HepG2 (cell line): ENCODE results near the gene RCE1. TPM values are rescaled to one million over a fixed set of nuclear protein-coding genes. Genes with fewer than 3 reads are reported as not detected.

Source experiments
- ATAD3A ChIP-seq: sonication (generic); formaldehyde crosslinking; IDR thresholded peaks from 2 replicates; pipeline ENCODE4 v1.4.0; 2020; ENCODE audit warnings: missing genetic modification reagents
- ELF3 ChIP-seq: IDR thresholded peaks from 2 replicates; pipeline ENCODE4 v1.6.1; 2016; ENCODE audit warnings: missing genetic modification reagents, missing compliant biosample characterization
- JUND ChIP-seq: sonication (generic); formaldehyde crosslinking; IDR thresholded peaks from 2 replicates; pipeline ENCODE4 v1.8.0; 2022; ENCODE audit warnings: mild to moderate bottlenecking, missing genetic modification reagents
- LRRFIP1 ChIP-seq: sonication (generic); formaldehyde crosslinking; conservative IDR thresholded peaks from 2 replicates; pipeline ENCODE4 v1.4.0; 2020; ENCODE audit warnings: missing genetic modification reagents
- MNT ChIP-seq: fragments of 450-650 bp; IDR thresholded peaks from 2 replicates; pipeline ENCODE4 v1.6.1; 2016
- MXD3 ChIP-seq: IDR thresholded peaks from 2 replicates; pipeline ENCODE4 v1.6.1; 2016; ENCODE audit warnings: mild to moderate bottlenecking, missing biosample characterization, missing genetic modification reagents
- NR1H2 ChIP-seq: sonication (generic); formaldehyde crosslinking; IDR thresholded peaks from 2 replicates; pipeline ENCODE4 v1.8.1; 2022; ENCODE audit warnings: low read depth, missing genetic modification reagents, borderline replicate concordance
- TBL1XR1 ChIP-seq: fragments of 150-350 bp; IDR thresholded peaks from 2 replicates; pipeline ENCODE4 v1.6.1; 2014; ENCODE audit warnings: borderline replicate concordance, low read length; ENCODE audit not compliant: partially characterized antibody
- TFAP4 ChIP-seq: sonication (generic); IDR thresholded peaks from 2 replicates; pipeline ENCODE4 v1.6.1; 2016; ENCODE audit warnings: low read depth, borderline replicate concordance
- ZBTB25 ChIP-seq: IDR thresholded peaks from 2 replicates; pipeline ENCODE4 v1.6.1; 2018; ENCODE audit warnings: missing genetic modification reagents
- ZBTB4 ChIP-seq: sonication (generic); formaldehyde crosslinking; IDR thresholded peaks from 2 replicates; pipeline ENCODE4 v1.4.0; 2020; ENCODE audit warnings: missing genetic modification reagents, mild to moderate bottlenecking, borderline replicate concordance
- ZNF326 ChIP-seq: sonication (generic); formaldehyde crosslinking; IDR thresholded peaks from 2 replicates; pipeline ENCODE4 v1.4.0; 2020; ENCODE audit warnings: missing genetic modification reagents, borderline replicate concordance
- ZNF335 ChIP-seq: sonication (generic); formaldehyde crosslinking; IDR thresholded peaks from 2 replicates; pipeline ENCODE4 v1.4.0; 2020; ENCODE audit warnings: missing genetic modification reagents
- ZNF549 ChIP-seq: sonication (generic); formaldehyde crosslinking; IDR thresholded peaks from 2 replicates; pipeline ENCODE4 v1.5.0; 2020; ENCODE audit warnings: missing genetic modification reagents
- ZNF597 ChIP-seq: sonication (generic); formaldehyde crosslinking; IDR thresholded peaks from 2 replicates; pipeline ENCODE4 v1.5.0; 2020; ENCODE audit warnings: missing genetic modification reagents
- ZNF782 ChIP-seq: sonication (generic); formaldehyde crosslinking; IDR thresholded peaks from 2 replicates; pipeline ENCODE4 v1.4.0; 2020; ENCODE audit warnings: missing genetic modification reagents, mild to moderate bottlenecking, borderline replicate concordance
- ZNF790 ChIP-seq: sonication (generic); formaldehyde crosslinking; IDR thresholded peaks from 2 replicates; pipeline ENCODE4 v1.8.0; 2022; ENCODE audit warnings: missing genetic modification reagents, mild to moderate bottlenecking, borderline replicate concordance
- polyA plus RNA-seq, 8 experiments: library from polyadenylated mRNA; depleted of rRNA in 3 of 8; stranded (reverse) in 7 of 8; unstranded in 1 of 8; fragments of >200 nt; fragmentation: Illumina TruSeq in 4 of 8; extraction: Trizol in 4 of 8; gene quantifications; 2 replicates each; pipeline versions ENCODE4 v1.2.1 to v1.2.3, GENCODE V29; 2011 to 2016; ENCODE audit warnings: low read depth in 4 of 8, missing spikeins in 1 of 8, mixed read lengths in 1 of 8; ENCODE audit not compliant: insufficient read depth in 1 of 8
- total RNA-seq, 5 experiments: library from RNA; depleted of rRNA; stranded (reverse); fragments of >200 nt; fragmentation: Illumina TruSeq; extraction: Trizol; gene quantifications; 2 replicates each; pipeline ENCODE4 v1.2.3, GENCODE V29; 2016; ENCODE audit warnings: low read depth in 1 of 5

Gene RCE1
- total and polyA plus RNA-seq, 2 of the 13 experiments (the other 11 are each of a cell fraction or from before 2014, with no cell fraction given), result 22.2 to 22.4 TPM

GRCh38 chr11:66891851-66892660 lies 48.8 kb downstream of the RCE1 start (continued):
- TF ChIP-seq MNT, result no peak
- no peak for TF ChIP-seq ZNF790 (CRISPR knock-in tag)
- TF ChIP-seq ELF3 (CRISPR knock-in tag), result peak; percentile 59; the same call in 1 of the 2 replicates
- TF ChIP-seq ATAD3A (CRISPR knock-in tag), result no peak
- peak; percentile 72; the same call in 1 of the 2 replicates for TF ChIP-seq TFAP4
- no peak for TF ChIP-seq ZNF326 (CRISPR knock-in tag)
- TF ChIP-seq ZNF597 (CRISPR knock-in tag), result no peak
- TF ChIP-seq ZNF782 (CRISPR knock-in tag), result no peak
- no peak for TF ChIP-seq ZNF549
- TF ChIP-seq TBL1XR1, result no peak
- 0 out of 2 replicates have a peak, but pooled peaks have one; percentile 35 for TF ChIP-seq ZBTB25
- TF ChIP-seq MXD3 (CRISPR knock-in tag), result 0 out of 2 replicates have a peak, but pooled peaks have one; percentile 5
- no peak for TF ChIP-seq NR1H2
- peak; percentile 92 for TF ChIP-seq JUND
- TF ChIP-seq LRRFIP1, result no peak
- TF ChIP-seq ZNF335 (CRISPR knock-in tag), result no peak
- no peak for TF ChIP-seq ZBTB4 (CRISPR knock-in tag)
